Uterus (tissue), 4 donors: ENCODE measurements around the gene NHLH1. TPM values are rescaled to one million over a fixed set of nuclear protein-coding genes. Genes with fewer than 3 reads are reported as not detected.
"Not testable (repeated sequence)": the region's sequence is repeated elsewhere in the genome, so short reads cannot be mapped to it uniquely, and the experiment has no call there.

ENCODE experiments used
- DNase-seq, 2 donors: peaks; one replicate each; pipeline ENCODE4 v3.0.0-alpha.2; 2019 to 2020
- H3K27ac ChIP-seq, 2 donors: fragments of 200-600 bp; sonication (generic); 1 replicate in 1 of 2; 2 replicates in 1 of 2; pipeline ENCODE4 v1.5.1; 2016 to 2018
- H3K27me3 ChIP-seq, 2 donors: fragments of 200-600 bp; sonication (generic); one replicate each; pipeline ENCODE4 v1.5.1; 2018 to 2019; ENCODE audit warnings: control low read depth in 1 of 2
- H3K36me3 ChIP-seq, 2 donors: fragments of 200-600 bp; sonication (generic); one replicate each; pipeline ENCODE4 v1.5.1; 2019; ENCODE audit warnings: control low read depth in 1 of 2
- H3K4me1 ChIP-seq, 2 donors: fragments of 200-600 bp; sonication (generic); one replicate each; pipeline ENCODE4 v1.5.1; 2018 to 2019; ENCODE audit warnings: control low read depth in 1 of 2
- H3K4me3 ChIP-seq, 2 donors: fragments of 200-600 bp; sonication (generic); 1 replicate in 1 of 2; 2 replicates in 1 of 2; pipeline ENCODE4 v1.5.1; 2018 to 2019; ENCODE audit warnings: mild to moderate bottlenecking in 1 of 2
- H3K9me3 ChIP-seq, 2 donors: fragments of 200-600 bp; sonication (generic); one replicate each; pipeline ENCODE4 v1.5.1; 2019; ENCODE audit warnings: control low read depth in 1 of 2
- CTCF ChIP-seq, 4 experiments: fragments of 200-600 bp in 2 of 4; fragments of 450-650 bp in 2 of 4; sonication (generic) in 2 of 4; IDR thresholded peaks; one replicate each; pipeline ENCODE4 v1.5.1; 2016 to 2019; ENCODE audit warnings: antibody characterized with exemption in 4 of 4, mild to moderate bottlenecking in 2 of 4, moderate library complexity in 1 of 4
- POLR2A ChIP-seq, 2 donors: fragments of 450-650 bp; IDR thresholded peaks; one replicate each; pipeline ENCODE4 v1.6.1; 2016; ENCODE audit warnings: antibody characterized with exemption in 2 of 2, mild to moderate bottlenecking in 1 of 2, moderate library complexity in 1 of 2
- intact Hi-C: fragments of 100-400 bp; cut with DNase I; formaldehyde crosslinking; loops from one replicate; pipeline ENCODE4 v1.15.1; 2023; ENCODE audit warnings: low total_unique reads
- total RNA-seq, 4 donors: library from RNA; depleted of rRNA in 3 of 4; stranded (reverse); fragments of >200 nt in 3 of 4; gene quantifications; one replicate each; pipeline versions ENCODE4 v1.1.0 to v1.2.4, GENCODE V29; 2014 to 2023
- donor health status: DM: yes; HTN: yes; CAD: no.

The NHLH1 gene
- total RNA-seq, 4 donors from 2014 or later: not detected

GRCh38 chr1:160377585-160378206 lies 10.8 kb downstream of the NHLH1 start:
- DNase-seq: no peak
- H3K27ac ChIP-seq: no peak overlapping the region
- no peaks in the 10 kb centered on the region for H3K9me3 ChIP-seq
- TF ChIP-seq CTCF (IDR thresholded peaks at IDR 0.05): no peak
- TF ChIP-seq POLR2A (IDR thresholded peaks at IDR 0.05): no peak
- no peaks in the 10 kb centered on the region for H3K4me1 ChIP-seq
- H3K36me3 ChIP-seq: no peaks in the 10 kb centered on the region
- intact Hi-C loops: no loop called here
- no peaks in the 10 kb centered on the region for H3K27me3 ChIP-seq
- no peak overlapping the region for H3K4me3 ChIP-seq

GRCh38 chr1:160384812-160385211 lies 17.9 kb downstream of the NHLH1 start:
- H3K4me3 ChIP-seq, H3K27me3 ChIP-seq, DNase-seq, intact Hi-C loops, H3K36me3 ChIP-seq, H3K4me1 ChIP-seq, H3K9me3 ChIP-seq, H3K27ac ChIP-seq: not testable (repeated sequence)

- H3K36me3 ChIP-seq, H3K27ac ChIP-seq, intact Hi-C loops, DNase-seq, H3K4me3 ChIP-seq, H3K4me1 ChIP-seq, H3K9me3 ChIP-seq, H3K27me3 ChIP-seq: not testable (repeated sequence)
Measured at GRCh38 chr1:160388406-160388805, 21.5 kb downstream of the NHLH1 start.

GRCh38 chr1:160394673-160395072 lies 27.8 kb downstream of the NHLH1 start:
- Histone ChIP-seq H3K4me3 (no peak overlapping the region), H3K36me3 (no peaks in the 10 kb centered on the region), H3K9me3 (no peaks in the 10 kb centered on the region), H3K27me3 (no peaks in the 10 kb centered on the region), H3K4me1 (no peaks in the 10 kb centered on the region), H3K27ac (no peak overlapping the region)
- TF ChIP-seq POLR2A (IDR thresholded peaks at IDR 0.05): no peak
- no peak for TF ChIP-seq CTCF (IDR thresholded peaks at IDR 0.05)
- intact Hi-C loops: no loop called here
- DNase-seq: no peak

- Histone ChIP-seq H3K4me3 (no peak overlapping the region), H3K27ac (no peak overlapping the region), H3K4me1 (no peaks in the 10 kb centered on the region), H3K36me3 (no peaks in the 10 kb centered on the region), H3K27me3 (no peaks in the 10 kb centered on the region), H3K9me3 (no peaks in the 10 kb centered on the region)
- intact Hi-C loops: no loop called here
- no peak for DNase-seq
- no peak for TF ChIP-seq CTCF (IDR thresholded peaks at IDR 0.05)
- TF ChIP-seq POLR2A (IDR thresholded peaks at IDR 0.05): no peak
Measured at GRCh38 chr1:160397651-160398050, 30.8 kb downstream of the NHLH1 start.

GRCh38 chr1:160398823-160399222 lies 32.0 kb downstream of the NHLH1 start:
- no peak overlapping the region for H3K27ac ChIP-seq
- no peaks in the 10 kb centered on the region for H3K9me3 ChIP-seq
- H3K4me1 ChIP-seq: no peaks in the 10 kb centered on the region
- intact Hi-C loops: no loop called here
- no peaks in the 10 kb centered on the region for H3K36me3 ChIP-seq
- no peak overlapping the region for H3K4me3 ChIP-seq
- no peak for DNase-seq
- no peak for TF ChIP-seq POLR2A (IDR thresholded peaks at IDR 0.05)
- TF ChIP-seq CTCF (IDR thresholded peaks at IDR 0.05): no peak
- no peaks in the 10 kb centered on the region for H3K27me3 ChIP-seq
